Stimulated activated CD4-positive, alpha-beta T cell treated with anti-CD3 and anti-CD28 coated beads, Interleukin-15, amount 100 ng/mL, for 1 hour (primary cell): ENCODE measurements around the gene LIMS2.

Source experiments
- DNase-seq, 2 donors: peaks; one replicate each; pipeline ENCODE4 v3.0.0-alpha.2; 2020; ENCODE audit warnings: low read depth in 1 of 2, low spot score in 1 of 2

LIMS2 gene

GRCh38 chr2:127701193-127701650 is 25.9 kb upstream of the LIMS2 start, which contains the start of gene SFT2D3:
Gene SFT2D3 (plus strand): TSS chr2:127701497. CDS start chr2:127701529, 32 bp downstream.
- DNase-seq, result peak; percentile 82 to 83

GRCh38 chr2:127700527-127701192 is 25.3 kb upstream of the LIMS2 start:
- DNase-seq, result no peak

DNA sequence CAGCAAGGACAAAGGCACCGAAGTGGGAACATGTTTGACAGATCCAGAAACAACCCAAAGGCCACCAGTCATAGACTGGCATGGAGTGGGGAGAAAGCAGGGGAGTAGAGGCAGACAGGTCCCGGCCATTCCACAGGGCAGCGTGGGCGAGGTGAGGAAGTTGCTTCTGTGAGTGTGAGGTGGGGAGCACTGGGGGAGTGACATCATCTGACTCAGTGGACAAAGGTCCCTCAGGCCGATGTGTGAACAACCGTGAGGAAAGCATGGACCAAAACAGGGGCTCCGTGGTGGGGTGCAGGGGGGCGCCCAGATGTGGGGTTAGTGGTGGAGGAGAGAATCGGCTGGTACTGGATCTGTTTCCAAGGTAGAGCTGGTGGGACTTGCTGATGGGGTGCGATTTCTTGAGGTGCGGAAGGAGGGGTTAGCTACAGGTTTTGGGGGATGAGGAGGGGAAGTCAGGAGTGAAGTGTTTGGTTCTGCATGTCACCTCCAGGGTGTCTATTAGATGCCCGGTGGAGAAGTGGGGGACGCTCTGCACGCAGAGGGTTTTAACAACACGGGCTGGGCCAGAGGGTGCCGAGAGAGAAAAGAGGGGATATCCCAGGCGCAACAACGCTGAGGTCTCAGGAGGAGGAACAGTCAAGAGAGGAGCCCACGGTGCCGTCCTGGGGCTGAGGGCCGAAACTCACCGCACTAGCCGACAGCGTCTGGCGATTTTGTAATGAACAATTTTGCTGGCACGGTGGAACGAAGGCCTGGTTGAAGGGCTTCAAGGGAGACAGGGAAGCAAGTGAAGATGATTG is 23.4 kb upstream of the LIMS2 start:
- DNase-seq, result no peak

GRCh38 chr2:127697482-127698180 is 22.3 kb upstream of the LIMS2 start:
- no peak for DNase-seq

GRCh38 chr2:127695491-127696472 is 20.5 kb upstream of the LIMS2 start:
- DNase-seq, result peak in 1 of 2 donors; percentile 31

- no peak for DNase-seq
Measured at GRCh38 chr2:127694986-127695385, 19.7 kb upstream of the LIMS2 start.

DNA sequence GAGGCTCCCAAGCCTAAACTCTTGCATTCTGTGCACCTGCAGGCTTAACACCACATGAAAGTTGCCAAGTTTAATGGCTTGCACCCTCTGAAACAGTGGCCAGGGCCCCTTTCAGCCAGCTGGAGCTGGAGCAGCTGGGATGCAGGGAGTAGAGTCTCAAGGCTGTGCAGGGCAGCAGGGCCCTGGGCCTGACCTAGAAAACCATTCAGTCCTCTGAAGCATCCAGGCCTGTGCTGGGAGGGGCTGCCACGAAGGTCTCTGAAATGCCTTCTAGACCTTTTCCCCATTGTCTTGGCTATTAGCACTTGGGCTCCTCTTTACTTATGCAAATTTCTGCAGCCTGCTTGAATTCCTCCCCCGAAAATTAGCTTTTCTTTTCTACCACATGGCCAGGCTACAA is 15.4 kb upstream of the LIMS2 start:
- no peak for DNase-seq

DNA sequence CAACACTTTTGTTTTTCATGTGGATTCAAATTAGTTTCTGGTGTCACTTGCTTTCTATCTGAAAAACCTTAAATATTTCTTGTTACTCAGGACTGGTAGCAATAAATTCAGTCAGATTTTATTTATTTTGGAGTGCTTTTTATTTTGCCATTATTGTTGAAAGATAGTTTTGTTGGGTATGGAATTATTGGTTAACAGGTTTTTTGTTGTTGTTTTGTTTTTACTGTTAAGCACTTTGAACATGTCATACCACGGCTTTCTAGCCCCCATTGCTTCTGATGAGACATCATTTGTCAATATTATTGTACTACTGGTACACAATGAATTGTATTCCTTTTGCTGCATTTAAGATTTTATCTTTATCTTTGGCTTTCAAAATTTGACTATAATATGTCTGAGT is 13.1 kb upstream of the LIMS2 start:
- no peak for DNase-seq

DNA sequence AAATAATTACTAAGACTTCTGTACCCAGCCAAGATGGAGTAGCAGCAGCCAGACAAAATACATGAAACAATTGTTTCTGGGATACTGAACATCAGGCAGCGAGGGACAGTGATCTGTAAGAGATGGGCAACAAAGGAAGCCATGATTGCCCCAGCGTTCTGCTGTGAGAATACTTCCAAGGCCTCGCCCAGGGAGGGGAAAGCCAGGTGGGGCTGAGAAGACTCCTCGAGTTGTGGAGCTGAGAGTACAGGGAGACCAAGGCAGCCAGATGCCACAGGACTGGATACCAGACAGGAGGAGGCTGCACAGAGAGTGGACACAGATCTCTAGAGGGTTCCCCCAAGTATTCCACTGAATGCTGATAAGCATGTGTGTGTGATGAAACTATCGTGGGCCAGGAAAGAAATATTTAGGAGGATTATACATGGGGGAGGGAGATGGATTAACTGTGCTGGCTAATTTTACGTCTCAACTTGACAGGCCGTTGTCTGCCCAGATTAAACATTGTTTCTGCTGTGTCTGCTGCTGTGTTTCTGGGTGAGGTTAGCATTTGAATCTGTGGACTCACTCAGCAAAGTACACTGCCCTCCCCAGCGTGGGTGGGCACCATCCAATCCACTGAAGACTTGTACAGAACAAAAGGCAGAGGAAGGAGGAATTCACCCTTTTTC is 10.2 kb upstream of the LIMS2 start:
- DNase-seq, result no peak

DNA sequence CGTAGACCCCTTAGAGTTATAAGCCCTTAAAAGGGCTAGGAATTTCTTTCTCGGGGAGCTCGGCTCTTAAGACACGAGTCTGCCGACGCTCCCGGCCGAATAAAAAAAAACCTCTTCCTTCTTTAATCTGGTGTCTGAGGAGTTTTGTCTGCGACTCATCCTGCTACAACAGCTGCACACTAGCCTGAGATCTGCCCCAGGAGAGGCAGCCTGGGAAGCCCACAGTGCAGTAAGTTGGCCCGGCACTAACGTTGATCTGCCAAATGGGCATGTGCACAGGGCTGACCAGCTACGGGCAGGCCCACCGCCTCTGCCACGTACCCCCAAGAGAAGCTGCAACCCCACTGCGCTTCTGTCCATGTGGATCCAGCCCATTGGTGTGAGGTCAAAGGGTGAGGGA is 8.4 kb upstream of the LIMS2 start:
- no peak for DNase-seq

GRCh38 chr2:127683056-127683455 is 7.7 kb upstream of the LIMS2 start:
- DNase-seq, result no peak

GRCh38 chr2:127681976-127682857 is 6.9 kb upstream of the LIMS2 start:
- no peak for DNase-seq

GRCh38 chr2:127681288-127681804 is 6.0 kb upstream of the LIMS2 start:
- no peak for DNase-seq

DNA sequence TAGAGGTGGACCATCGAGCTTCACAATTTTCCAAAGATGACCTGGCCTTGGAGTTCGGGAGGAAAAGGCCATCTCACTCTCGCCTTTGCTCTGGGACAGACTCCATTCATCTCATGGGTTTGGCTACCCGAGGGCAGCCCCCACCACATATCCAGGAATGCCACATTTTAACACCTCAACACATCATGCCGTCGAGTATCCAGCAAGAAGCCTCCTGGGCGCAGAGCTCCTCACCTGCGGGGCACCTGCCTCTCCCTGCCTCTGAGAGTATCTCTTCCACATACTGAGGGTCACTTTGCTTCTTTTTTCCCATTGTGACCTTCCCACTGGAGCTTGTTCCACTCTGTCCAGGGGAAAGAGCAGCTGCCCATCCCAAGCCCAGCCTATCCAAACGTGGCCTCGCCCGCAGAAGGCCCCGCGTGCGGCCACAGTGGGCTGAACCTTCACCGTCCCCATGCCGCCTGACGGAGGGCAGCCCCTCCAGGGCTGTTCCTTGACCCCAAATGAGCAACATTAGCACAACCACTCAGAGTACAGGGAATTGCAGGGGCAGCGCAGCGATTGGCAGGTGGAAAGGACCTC is 5.5 kb upstream of the LIMS2 start:
- DNase-seq, result no peak

GRCh38 chr2:127679680-127680361 is 4.5 kb upstream of the LIMS2 start:
- no peak for DNase-seq

- no peak for DNase-seq
Measured at GRCh38 chr2:127678991-127679390, 3.7 kb upstream of the LIMS2 start.

- DNase-seq, result no peak
Measured at GRCh38 chr2:127678531-127678930, 3.2 kb upstream of the LIMS2 start.

DNA sequence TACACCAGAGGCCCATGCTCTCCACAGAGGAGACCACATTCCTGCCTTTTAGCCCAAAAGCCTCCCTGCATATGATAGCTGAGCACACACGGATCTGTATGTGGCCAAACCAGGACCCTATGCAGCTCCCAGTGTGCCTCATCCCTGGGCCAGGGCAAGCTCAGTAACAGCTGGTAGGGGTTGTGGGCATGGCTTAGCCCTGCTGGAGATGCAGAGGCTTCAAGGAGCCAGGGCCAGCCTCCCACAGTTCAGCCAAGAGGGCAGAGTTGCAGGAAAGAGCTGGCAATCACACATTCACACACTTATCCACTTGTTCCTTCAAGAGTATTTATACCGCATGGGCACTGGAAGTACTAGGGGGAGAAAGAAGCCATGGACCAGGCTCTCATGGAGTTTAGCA is 1.6 kb upstream of the LIMS2 start:
- no peak for DNase-seq
